Measurements from ENCODE around the gene GGTA1. TPM values are rescaled to one million over a fixed set of nuclear protein-coding genes. Genes with fewer than 3 reads are reported as not detected.

Gene GGTA1
- total and polyA plus RNA-seq, 2 of the 8 experiments (the other 6 are each of a cell fraction or from before 2014, with no cell fraction given) = not detected

- H3K18ac ChIP-seq (ENCODE audit: extremely low read depth, low read length) = no peak overlapping the region
- TF ChIP-seq CBX5 (IDR thresholded peaks at IDR 0.05; ENCODE audit: low read depth, low read length) = no peak
- H2BK120ac ChIP-seq (replicated peaks; ENCODE audit: low read depth, low read length) = no peak overlapping the region
- H4K91ac ChIP-seq (replicated peaks; ENCODE audit: insufficient read length, low read length) = no peak overlapping the region
- no peaks in the 10 kb centered on the region for H3K79me2 ChIP-seq (ENCODE audit: control insufficient read depth in 1 of 2, insufficient read depth in 2 of 2, low read length in 2 of 2)
- no peak overlapping the region for H4K8ac ChIP-seq (ENCODE audit: extremely low read depth, insufficient read depth, low read length)
- no peak overlapping the region for H4K5ac ChIP-seq (ENCODE audit: insufficient read length, low read depth, low read length)
- no peak for DNase-seq (ENCODE audit: low read depth in 1 of 2, low spot score in 2 of 2)
- no peak overlapping the region for H2AFZ ChIP-seq (ENCODE audit: low read length)
- no peak overlapping the region for H2BK12ac ChIP-seq (ENCODE audit: low read depth, low read length)
- no peaks in the 10 kb centered on the region for H3K23me2 ChIP-seq (ENCODE audit: low read depth, low read length)
- no peak overlapping the region for H2AK5ac ChIP-seq (ENCODE audit: low read depth, low read length)
- H3K4ac ChIP-seq (replicated peaks; ENCODE audit: insufficient read length, low read depth, low read length) = no peak overlapping the region
- H4K20me1 ChIP-seq (replicated peaks in 1 of 2; ENCODE audit: control insufficient read depth in 1 of 2, insufficient read depth in 2 of 2, low read length in 2 of 2) = no peaks in the 10 kb centered on the region
- 0 out of 4 replicates have a peak, but pooled peaks cover 0 to 4% of the 10 kb centered on the region in 2 experiments for H3K9me3 ChIP-seq (ENCODE audit: insufficient read depth in 2 of 2, low read depth in 1 of 2, low read length in 1 of 2)
- ChIA-PET POLR2A (ENCODE audit: partially characterized antibody) (no interaction called here), CTCF (ENCODE audit: partially characterized antibody) (no interaction called here)
- no peak overlapping the region for H3K4me2 ChIP-seq (ENCODE audit: insufficient read depth in 1 of 2, low read depth in 2 of 2, low read length in 2 of 2)
- no peaks in the 10 kb centered on the region for H3K79me1 ChIP-seq (ENCODE audit: low read depth, low read length)
- H3K4me1 ChIP-seq (replicated peaks in 1 of 4; ENCODE audit: control insufficient read depth in 3 of 4, insufficient read depth in 4 of 4, low read length in 3 of 4) = no peaks in the 10 kb centered on the region
- no peak overlapping the region for H3K9ac ChIP-seq (replicated peaks in 1 of 4; ENCODE audit: extremely low read depth in 1 of 4, low read depth in 3 of 4, low read length in 3 of 4)
- H2BK5ac ChIP-seq (ENCODE audit: low read depth, low read length) = no peak overlapping the region
- no peak overlapping the region for H2BK15ac ChIP-seq (ENCODE audit: low read length)
- no peak for FAIRE-seq
- no peak overlapping the region for H3K14ac ChIP-seq (ENCODE audit: insufficient read length)
- H2BK20ac ChIP-seq (ENCODE audit: low read length) = no peak overlapping the region
- 81% methylated on average over 1 of the region's 1 CpG; no CpG with 5 or more reads in 1 of the 2 experiments for WGBS, 2 experiments (ENCODE audit: extremely low coverage in 1 of 2, insufficient coverage in 1 of 2, insufficient read length in 1 of 2, insufficient replicate concordance in 2 of 2, low coverage in 1 of 2, low lambda C conversion rate in 2 of 2, missing lambda C conversion rate in 1 of 2)
- no peaks in the 10 kb centered on the region for H3K36me3 ChIP-seq (ENCODE audit: control insufficient read depth in 2 of 4, insufficient read depth in 4 of 4, low read length in 3 of 4)
- no peak overlapping the region for H3K23ac ChIP-seq (ENCODE audit: insufficient read length)
- H3K27me3 ChIP-seq (replicated peaks in 1 of 4; ENCODE audit: control insufficient read depth in 3 of 4, extremely low read depth in 1 of 4, insufficient read depth in 3 of 4, low read length in 3 of 4) = no peaks in the 10 kb centered on the region
- no peak overlapping the region for H3K56ac ChIP-seq (replicated peaks; ENCODE audit: insufficient read length, low read depth, low read length)
- H3K4me3 ChIP-seq (ENCODE audit: extremely low read depth in 1 of 4, insufficient read depth in 2 of 4, low read depth in 3 of 4, low read length in 4 of 4) = no peak overlapping the region
- H3K27ac ChIP-seq (ENCODE audit: low read depth, low read length) = no peak overlapping the region
These were observed 75.6 kb downstream of the GGTA1 start for GRCh38 chr9:121424024-121424432.

Data from H1 (cell line).